ENCODE measurements around the gene KIF4B.
"Not testable (repeated sequence)": the region's sequence is repeated elsewhere in the genome, so short reads cannot be mapped to it uniquely, and the experiment has no call there.

KIF4B gene

GRCh38 chr5:155013526-155013925 lies at the start of gene KIF4B:
TSS of gene KIF4B (plus strand) at chr5:155013755. CDS start at chr5:155013860, 105 bp downstream.
- no peak for DNase-seq

GRCh38 chr5:154966081-154966841 lies 47.3 kb upstream of the KIF4B start:
- no peak for DNase-seq

DNA sequence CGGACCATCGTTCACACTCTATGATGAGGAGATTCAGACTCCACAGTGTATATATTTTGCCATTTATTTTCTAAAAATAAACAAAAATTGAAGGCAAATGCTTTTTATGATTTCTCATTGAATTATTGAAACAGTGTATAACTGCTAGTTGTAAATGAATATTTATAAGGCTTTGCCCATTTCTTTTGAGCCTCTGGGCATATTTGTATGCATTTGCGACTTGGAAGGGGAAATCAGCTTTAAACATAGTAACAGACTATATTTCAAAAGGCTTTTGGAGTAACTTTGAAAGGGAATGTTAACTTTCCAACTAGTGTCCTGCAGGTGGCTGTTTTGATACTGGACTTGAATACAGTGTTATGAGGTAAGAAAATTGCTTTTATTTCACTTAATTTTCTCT lies 46.7 kb upstream of the KIF4B start:
- DNase-seq = no peak

DNA sequence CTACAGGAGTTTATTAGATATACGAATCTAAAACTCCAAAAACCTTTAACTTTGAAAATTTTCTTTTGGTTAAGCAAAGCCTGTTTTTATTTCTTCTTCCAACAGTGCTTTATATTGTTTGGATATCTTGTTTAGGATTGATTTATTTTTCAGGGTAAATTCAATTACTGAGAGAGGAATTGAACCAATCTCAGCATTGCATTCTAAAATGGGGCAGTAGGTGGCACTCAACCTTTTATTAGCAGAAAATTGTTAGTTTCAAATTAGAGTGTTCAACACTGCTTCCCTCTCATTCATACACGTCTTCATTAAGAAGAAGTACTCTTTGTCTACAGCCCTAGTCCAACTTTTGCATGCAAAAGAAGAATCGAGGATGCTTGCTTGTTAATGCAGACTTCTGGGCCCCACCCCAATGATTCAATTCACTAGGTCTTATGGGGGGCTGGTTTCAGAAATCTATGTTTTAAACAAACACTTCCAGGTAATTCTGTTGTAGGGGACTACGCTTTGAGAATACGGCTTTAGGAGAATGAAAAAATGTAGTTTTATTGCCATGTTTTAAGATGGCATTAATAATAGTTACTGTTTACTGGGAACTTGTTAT lies 46.0 kb upstream of the KIF4B start:
- no peak for DNase-seq

GRCh38 chr5:154968953-154969352 lies 44.6 kb upstream of the KIF4B start:
- no peak for DNase-seq

DNA sequence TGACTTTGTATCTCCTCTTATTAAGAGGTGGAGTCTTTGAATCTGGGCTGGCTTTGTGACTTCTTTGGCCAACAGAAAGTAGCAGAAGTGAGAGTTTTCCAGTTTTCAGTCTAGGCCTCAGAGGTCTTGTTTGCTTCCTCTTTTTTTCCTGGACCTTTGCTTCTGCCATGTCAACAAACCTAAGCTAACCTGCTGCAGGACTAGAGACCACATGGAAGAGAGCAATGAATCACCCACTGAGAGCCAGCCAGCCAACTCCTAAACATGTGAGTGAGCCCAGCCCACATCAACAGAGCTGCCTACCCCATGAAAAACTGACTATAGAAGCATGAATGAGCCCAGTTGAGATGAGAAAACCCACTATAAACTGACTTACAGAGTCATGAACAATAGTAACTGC lies 42.8 kb upstream of the KIF4B start:
- no peak for DNase-seq

GRCh38 chr5:154971501-154971900 lies 42.1 kb upstream of the KIF4B start:
- no peak for DNase-seq

- no peak for DNase-seq
These were observed 41.0 kb upstream of the KIF4B start for GRCh38 chr5:154972476-154973080.

DNA sequence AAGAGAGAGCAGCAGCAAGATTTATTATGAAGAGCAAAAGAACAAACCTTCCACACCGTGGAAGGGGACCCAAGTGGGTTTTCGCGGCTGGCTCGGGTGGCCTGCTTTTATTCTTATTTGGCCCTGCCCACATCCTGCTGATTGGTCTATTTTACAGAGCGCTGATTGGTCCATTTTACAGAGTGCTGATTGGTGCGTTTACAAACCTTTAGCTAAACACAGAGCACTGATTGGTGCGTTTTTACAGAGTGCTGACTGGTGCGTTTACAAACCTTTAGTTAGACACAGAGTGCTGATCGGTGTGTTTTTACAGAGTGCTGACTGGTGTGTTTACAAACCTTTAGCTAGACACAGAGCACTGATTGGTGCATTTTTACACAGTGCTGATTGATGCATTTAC lies 37.5 kb upstream of the KIF4B start:
- not testable (repeated sequence) for DNase-seq

- no peak for DNase-seq
These were observed 36.1 kb upstream of the KIF4B start for GRCh38 chr5:154977409-154977808.

DNA sequence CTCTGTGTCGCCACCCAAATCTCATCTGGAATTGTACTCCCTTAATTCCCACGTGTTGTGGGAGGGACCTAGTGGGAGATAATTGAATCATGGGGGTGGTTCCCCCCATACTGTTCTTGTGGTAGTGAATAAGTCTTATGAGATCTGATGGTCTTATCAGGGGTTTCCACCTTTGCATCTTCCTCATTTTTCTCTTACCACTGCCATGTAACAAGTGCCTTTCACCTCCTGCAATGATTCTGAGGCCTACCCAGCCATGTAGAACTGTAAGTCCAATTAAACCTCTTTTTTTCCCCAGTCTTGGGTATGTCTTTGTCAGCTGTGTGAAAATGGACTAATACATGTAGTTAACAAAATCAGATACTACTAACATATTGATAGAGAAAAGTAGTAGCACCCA lies 35.3 kb upstream of the KIF4B start:
- not testable (repeated sequence) for DNase-seq

DNA sequence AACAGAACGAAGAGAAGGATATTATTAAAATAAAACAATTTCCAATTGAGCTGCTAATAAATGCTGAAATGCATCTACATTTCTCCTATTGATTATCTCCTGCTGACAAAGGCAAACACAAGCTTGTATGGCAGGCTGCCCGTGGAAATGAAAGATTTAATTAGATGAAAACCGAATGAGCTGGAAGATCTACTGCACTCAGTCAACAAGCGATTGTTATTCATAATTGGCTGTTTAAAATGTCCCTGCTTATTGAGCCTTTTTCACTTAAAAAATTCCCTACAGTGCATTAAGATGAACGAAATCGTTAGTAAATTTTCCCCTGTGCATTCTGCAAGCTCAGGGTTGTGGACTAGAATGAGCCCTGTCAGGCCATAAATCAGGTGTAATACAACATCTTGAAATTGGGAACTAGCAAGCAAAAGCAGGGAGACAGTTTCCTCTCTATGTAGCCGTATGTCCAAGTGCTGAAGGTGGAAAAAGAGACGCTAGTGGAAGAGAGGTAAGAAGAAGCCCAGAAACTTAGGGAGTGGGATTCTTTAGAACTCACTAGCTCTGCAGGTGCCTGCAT lies 28.5 kb upstream of the KIF4B start:
- DNase-seq = no peak

- no peak for DNase-seq
These were observed 27.4 kb upstream of the KIF4B start for GRCh38 chr5:154986151-154986550.

DNA sequence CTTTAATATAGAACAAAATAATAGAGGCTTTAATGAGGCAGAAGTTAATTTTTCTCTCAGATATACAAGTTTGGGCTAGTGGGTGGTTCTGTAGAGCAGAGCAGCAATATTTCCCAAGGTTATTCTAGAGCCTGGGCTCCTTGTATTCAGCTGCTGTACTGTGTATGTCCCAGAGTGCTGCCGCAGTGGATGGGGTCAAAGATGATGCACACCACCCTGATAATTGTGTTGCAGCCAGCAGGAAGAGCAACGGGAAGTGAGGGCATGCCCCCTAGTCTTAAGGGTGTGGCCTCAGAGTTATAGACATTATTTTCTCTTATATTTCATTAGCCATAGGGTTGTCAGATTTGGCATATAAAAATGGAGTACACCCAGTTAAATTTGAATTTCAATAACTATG lies 23.9 kb upstream of the KIF4B start:
- DNase-seq = no peak

- no peak for DNase-seq
These were observed 20.1 kb upstream of the KIF4B start for GRCh38 chr5:154993461-154993860.

DNA sequence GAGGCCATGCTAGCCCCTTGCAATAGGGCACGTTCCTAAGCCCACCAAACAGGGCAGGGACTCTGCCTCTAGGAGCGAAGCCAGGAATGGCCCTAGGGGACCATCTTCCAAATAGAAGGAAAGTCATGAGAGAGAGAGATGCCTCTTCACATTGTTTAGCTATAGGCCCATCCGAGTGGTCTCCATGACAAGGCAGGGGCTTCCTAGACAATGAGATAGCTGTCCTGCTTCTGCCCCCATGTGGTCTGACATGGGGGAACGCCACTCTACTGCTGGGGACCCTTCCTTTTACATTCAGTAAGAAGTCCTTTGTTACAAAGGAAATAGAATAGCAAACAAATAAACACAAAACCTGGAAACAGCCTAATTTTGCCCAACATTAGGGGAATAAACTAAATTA lies 17.9 kb upstream of the KIF4B start:
- DNase-seq = no peak

- DNase-seq = no peak
These were observed 15.8 kb upstream of the KIF4B start for GRCh38 chr5:154997746-154998145.

DNA sequence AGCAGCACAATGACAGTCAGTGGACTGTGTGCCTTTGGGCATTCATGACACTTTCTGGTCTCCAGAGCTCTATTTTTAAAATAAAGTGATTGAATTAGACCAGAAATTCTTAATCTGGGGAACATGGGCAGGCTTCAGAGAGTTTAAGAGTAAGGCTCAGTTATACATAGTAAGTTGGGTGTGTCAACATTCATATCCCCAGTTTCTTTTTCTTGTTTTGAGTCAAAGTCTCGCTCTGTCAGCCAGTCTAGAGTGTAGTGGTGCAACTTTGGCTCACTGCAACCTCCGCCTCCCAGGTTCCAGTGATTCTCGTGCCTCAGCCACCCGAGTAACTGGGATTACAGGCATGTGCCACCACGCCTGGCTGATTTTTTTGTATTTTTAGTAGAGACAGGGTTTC lies 13.7 kb upstream of the KIF4B start:
- no peak for DNase-seq

DNA sequence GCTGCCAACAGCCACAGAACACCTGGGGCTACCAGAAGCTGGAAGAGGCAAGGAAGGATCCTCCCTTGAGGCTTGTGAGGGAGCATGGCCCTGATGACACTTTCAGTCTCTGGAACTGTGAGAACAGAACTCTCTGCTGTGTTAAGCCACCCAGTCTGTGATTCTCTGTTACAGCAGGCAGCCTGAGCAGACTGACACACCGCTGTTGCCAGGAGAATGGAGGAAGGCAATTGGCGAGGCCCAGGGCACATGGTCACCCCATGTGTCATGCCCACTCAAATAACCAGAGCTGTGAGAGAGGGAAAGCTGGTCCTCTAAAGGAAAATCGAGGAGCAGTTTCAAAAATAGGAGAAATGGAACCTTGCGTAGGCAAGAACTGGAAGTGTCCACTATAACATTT lies 12.0 kb upstream of the KIF4B start:
- no peak for DNase-seq

DNA sequence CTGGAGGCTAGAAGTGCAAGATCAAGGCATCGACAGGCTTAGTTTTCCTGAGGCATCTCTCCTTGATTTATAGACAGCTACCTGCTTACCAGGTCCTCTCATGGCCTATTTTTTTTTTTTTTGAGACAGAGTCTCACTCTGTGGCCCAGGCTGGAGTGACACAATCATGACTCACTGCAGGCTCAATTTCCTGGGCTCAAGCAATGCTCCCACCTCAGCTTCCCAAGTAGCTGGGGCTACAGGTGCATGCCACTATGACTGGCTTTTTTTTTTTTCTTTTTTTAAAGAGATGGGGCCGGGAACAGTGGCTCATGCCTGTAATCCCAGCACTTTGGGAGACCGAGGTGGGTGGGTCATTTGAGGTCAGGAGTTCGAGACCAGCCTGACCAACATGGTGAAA lies 10.8 kb upstream of the KIF4B start:
- not testable (repeated sequence) for DNase-seq

GRCh38 chr5:155004138-155004744 lies 9.3 kb upstream of the KIF4B start:
- DNase-seq = no peak

GRCh38 chr5:155006265-155006664 lies 7.3 kb upstream of the KIF4B start:
- DNase-seq = not testable (repeated sequence)

DNA sequence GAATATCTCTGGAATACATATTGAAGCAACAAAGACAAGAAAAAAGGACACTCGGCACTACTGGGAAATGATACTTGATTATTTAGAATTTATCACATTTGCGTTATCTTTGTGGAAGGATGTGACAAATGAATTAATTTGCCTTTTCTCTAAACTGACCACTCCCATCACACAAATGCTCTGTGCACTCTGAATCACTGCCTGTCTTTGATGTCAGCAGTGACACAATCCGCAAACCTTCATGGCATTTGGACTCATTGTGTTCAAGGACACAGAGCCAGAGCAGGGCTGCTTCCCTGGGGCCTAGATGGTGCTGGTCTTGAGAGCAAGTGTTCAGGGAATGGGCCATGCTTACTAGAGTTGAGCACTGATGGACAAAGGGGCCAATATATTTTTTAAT lies 4.9 kb upstream of the KIF4B start:
- DNase-seq = no peak

GRCh38 chr5:155010881-155011280 lies 2.7 kb upstream of the KIF4B start:
- DNase-seq = no peak
